Trophoblast cell (in vitro differentiated cells and primary cell): ENCODE measurements around the gene ZNF680.

ENCODE experiments used
- DNase-seq, 2 donors: peaks; one replicate each; pipeline ENCODE4 v3.0.0-alpha.2; 2016
- H2AFZ ChIP-seq: 2 replicates; pipeline ENCODE4 v1.6.1; 2013; ENCODE audit warnings: low read length, moderate library complexity, mild to moderate bottlenecking; ENCODE audit not compliant: insufficient read depth, poor library complexity
- H2AK5ac ChIP-seq: 2 replicates; pipeline ENCODE4 v1.6.1; 2013; ENCODE audit warnings: mild to moderate bottlenecking, low read length
- H2BK120ac ChIP-seq: 2 replicates; pipeline ENCODE4 v1.6.1; 2013; ENCODE audit warnings: low read length, mild to moderate bottlenecking, moderate library complexity; ENCODE audit not compliant: insufficient read depth, poor library complexity
- H2BK12ac ChIP-seq: 2 replicates; pipeline ENCODE4 v1.6.1; 2013; ENCODE audit warnings: mild to moderate bottlenecking, low read length, moderate library complexity
- H2BK5ac ChIP-seq: 2 replicates; pipeline ENCODE4 v1.6.1; 2013; ENCODE audit warnings: low read length, low read depth, moderate library complexity, mild to moderate bottlenecking; ENCODE audit not compliant: poor library complexity
- H3K14ac ChIP-seq: 2 replicates; pipeline ENCODE4 v1.6.1; 2013; ENCODE audit warnings: mild to moderate bottlenecking, low read length
- H3K18ac ChIP-seq: 2 replicates; pipeline ENCODE4 v1.6.1; 2013; ENCODE audit warnings: mild to moderate bottlenecking, low read length
- H3K23ac ChIP-seq: 2 replicates; pipeline ENCODE4 v1.6.1; 2013; ENCODE audit warnings: low read length
- H3K27ac ChIP-seq: 2 replicates; pipeline ENCODE4 v1.5.1; 2013; ENCODE audit warnings: low read depth, mild to moderate bottlenecking, inconsistent platforms, low read length, moderate library complexity
- H3K27me3 ChIP-seq: 2 replicates; pipeline ENCODE4 v1.6.1; 2013; ENCODE audit warnings: inconsistent platforms, mild to moderate bottlenecking, low read length, moderate library complexity; ENCODE audit not compliant: insufficient read depth
- H3K36me3 ChIP-seq, 2 experiments: 1 replicate in 1 of 2; 2 replicates in 1 of 2; pipeline ENCODE4 v1.6.1; 2013; ENCODE audit warnings: low read length in 2 of 2, mild to moderate bottlenecking in 2 of 2, moderate library complexity in 1 of 2; ENCODE audit not compliant: insufficient read depth in 2 of 2, control insufficient read depth in 1 of 2
- H3K4ac ChIP-seq: 2 replicates; pipeline ENCODE4 v1.6.1; 2013; ENCODE audit warnings: low read depth, mild to moderate bottlenecking, low read length, moderate library complexity
- H3K4me1 ChIP-seq, 2 experiments: 1 replicate in 1 of 2; 2 replicates in 1 of 2; pipeline ENCODE4 v1.6.1; 2013; ENCODE audit warnings: low read length in 2 of 2, mild to moderate bottlenecking in 2 of 2, moderate library complexity in 1 of 2; ENCODE audit not compliant: insufficient read depth in 2 of 2, control insufficient read depth in 1 of 2
- H3K4me2 ChIP-seq: 2 replicates; pipeline ENCODE4 v1.6.1; 2013; ENCODE audit warnings: inconsistent platforms, mild to moderate bottlenecking, low read length, moderate library complexity
- H3K4me3 ChIP-seq: 2 replicates; pipeline ENCODE4 v1.5.1; 2013; ENCODE audit warnings: mild to moderate bottlenecking, low read depth, low read length, inconsistent platforms
- H3K79me1 ChIP-seq: one replicate; pipeline ENCODE4 v1.6.1; 2013; ENCODE audit warnings: low read length
- H3K79me2 ChIP-seq: 2 replicates; pipeline ENCODE4 v1.6.1; 2013; ENCODE audit warnings: low read length, mild to moderate bottlenecking; ENCODE audit not compliant: control insufficient read depth, insufficient read depth, poor library complexity
- H3K9ac ChIP-seq: 2 replicates; pipeline ENCODE4 v1.6.1; 2013; ENCODE audit warnings: mild to moderate bottlenecking, low read length
- H3K9me3 ChIP-seq: 2 replicates; pipeline ENCODE4 v1.6.1; 2013; ENCODE audit warnings: low read depth, mild to moderate bottlenecking, control low read depth, inconsistent platforms, low read length; ENCODE audit not compliant: insufficient read depth
- H4K12ac ChIP-seq: 2 replicates; pipeline ENCODE4 v1.6.1; 2013; ENCODE audit warnings: low read depth, mild to moderate bottlenecking, low read length, moderate library complexity
- H4K8ac ChIP-seq: 2 replicates; pipeline ENCODE4 v1.6.1; 2013; ENCODE audit warnings: low read depth, mild to moderate bottlenecking, low read length, moderate library complexity
- H4K91ac ChIP-seq: one replicate; pipeline ENCODE4 v1.6.1; 2013; ENCODE audit warnings: low read depth, mild to moderate bottlenecking, low read length, moderate library complexity
- WGBS: extraction: QIAGEN DNeasy Blood & Tissue Kit; methylation state at CpG from one replicate; pipeline ENCODE4 v1.1.7; 2013; ENCODE audit warnings: missing lambda C conversion rate; ENCODE audit not compliant: insufficient read length, insufficient coverage; ENCODE audit errors: extremely low coverage; 5-methylcytosine and 5-hydroxymethylcytosine counted together

Gene ZNF680

GRCh38 chr7:64521409-64521984 is 41.4 kb downstream of the ZNF680 start:
- Histone ChIP-seq H3K18ac (no peak overlapping the region), H3K4me3 (no peak overlapping the region), H4K12ac (no peak overlapping the region), H3K36me3 (no peaks in the 10 kb centered on the region), H3K79me2 (no peaks in the 10 kb centered on the region), H3K23ac (no peak overlapping the region), H4K91ac (no peak overlapping the region), H2BK12ac (no peak overlapping the region), H2BK5ac (no peak overlapping the region), H3K27ac (no peak overlapping the region), H3K27me3 (no peaks in the 10 kb centered on the region), H2AK5ac (no peak overlapping the region), H2BK120ac (no peak overlapping the region), H3K79me1 (no peaks in the 10 kb centered on the region), H3K9ac (no peak overlapping the region), H3K4me2 (no peak overlapping the region), H3K9me3 (no peaks in the 10 kb centered on the region), H3K4ac (no peak overlapping the region), H3K14ac (no peak overlapping the region), H2AFZ (no peak overlapping the region), H3K4me1 (no peaks in the 10 kb centered on the region), H4K8ac (no peak overlapping the region)
- no peak for DNase-seq
- no CpG with 5 or more reads among the region's 2 CpGs for WGBS

DNA sequence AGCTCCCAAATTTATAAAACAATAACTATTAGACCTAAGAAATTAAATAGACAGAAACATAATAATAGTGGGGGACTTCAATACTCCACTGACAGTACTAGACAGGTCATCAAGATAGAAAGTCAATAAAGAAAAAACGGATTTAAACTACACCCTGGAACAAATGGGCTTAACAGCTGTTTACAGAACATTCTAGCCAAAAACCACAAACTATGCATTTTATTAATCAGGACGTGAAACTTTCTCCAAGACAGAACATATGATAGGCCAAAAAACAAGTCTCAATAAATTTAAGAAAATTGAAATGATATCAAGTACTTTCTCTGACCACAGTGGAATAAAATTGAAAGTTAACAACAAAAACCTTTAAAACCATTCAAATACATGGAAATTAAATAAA is 46.4 kb downstream of the ZNF680 start:
- no CpG with 5 or more reads among the region's 2 CpGs for WGBS
- Histone ChIP-seq H3K4me1 (no peaks in the 10 kb centered on the region), H3K9me3 (no peaks in the 10 kb centered on the region)

GRCh38 chr7:64515781-64516180 is 47.1 kb downstream of the ZNF680 start:
- H4K91ac ChIP-seq: no peak overlapping the region
- no peaks in the 10 kb centered on the region for H3K79me1 ChIP-seq
- no peak overlapping the region for H3K23ac ChIP-seq
- no peaks in the 10 kb centered on the region for H3K36me3 ChIP-seq
- no peak overlapping the region for H3K4ac ChIP-seq
- no peak overlapping the region for H3K9ac ChIP-seq
- H3K4me1 ChIP-seq: no peaks in the 10 kb centered on the region
- WGBS: no CpG with 5 or more reads among the region's 1 CpG
- no peak overlapping the region for H3K27ac ChIP-seq
- H3K18ac ChIP-seq: no peak overlapping the region
- H3K9me3 ChIP-seq: peaks cover 3% of the 10 kb centered on the region
- H3K4me3 ChIP-seq: no peak overlapping the region
- H2BK12ac ChIP-seq: no peak overlapping the region
- H4K8ac ChIP-seq: no peak overlapping the region
- H4K12ac ChIP-seq: no peak overlapping the region
- no peak overlapping the region for H2AK5ac ChIP-seq
- H3K27me3 ChIP-seq: no peaks in the 10 kb centered on the region
- no peak overlapping the region for H3K4me2 ChIP-seq
- H2BK120ac ChIP-seq: no peak overlapping the region
- H2AFZ ChIP-seq: no peak overlapping the region
- no peaks in the 10 kb centered on the region for H3K79me2 ChIP-seq
- no peak overlapping the region for H2BK5ac ChIP-seq
- H3K14ac ChIP-seq: no peak overlapping the region
- no peak for DNase-seq

More for the DNA sequence above, 46.4 kb downstream of the ZNF680 start:
- Histone ChIP-seq H3K14ac (no peak overlapping the region), H2BK12ac (no peak overlapping the region), H3K4me2 (no peak overlapping the region), H4K8ac (no peak overlapping the region), H3K18ac (no peak overlapping the region), H3K79me2 (no peaks in the 10 kb centered on the region), H2BK5ac (no peak overlapping the region), H3K23ac (no peak overlapping the region), H2AK5ac (no peak overlapping the region), H2BK120ac (no peak overlapping the region), H4K12ac (no peak overlapping the region), H3K4ac (no peak overlapping the region), H4K91ac (no peak overlapping the region), H3K36me3 (no peaks in the 10 kb centered on the region), H2AFZ (no peak overlapping the region), H3K27me3 (no peaks in the 10 kb centered on the region), H3K79me1 (no peaks in the 10 kb centered on the region), H3K4me3 (no peak overlapping the region), H3K9ac (no peak overlapping the region), H3K27ac (no peak overlapping the region)
- DNase-seq: no peak

DNA sequence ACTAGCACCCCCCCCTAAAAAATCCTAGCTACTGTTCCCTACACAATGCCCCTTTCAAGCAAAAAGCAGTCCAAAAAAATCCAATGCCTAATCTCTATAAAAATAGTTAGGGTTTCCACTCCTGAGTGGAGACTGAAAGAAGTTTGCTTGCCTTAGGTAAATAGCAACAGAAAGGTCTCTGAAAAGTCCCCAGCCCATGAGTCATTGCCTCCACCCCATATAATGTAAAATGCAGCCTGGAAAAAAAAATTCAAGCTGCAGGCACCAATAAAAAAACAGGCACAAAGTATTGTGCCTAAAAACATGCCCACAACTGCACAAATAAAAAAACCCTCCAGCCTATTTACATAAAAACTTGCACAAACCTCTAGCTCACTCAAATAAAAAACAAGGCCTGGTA is 47.5 kb downstream of the ZNF680 start:
- H3K9ac ChIP-seq: no peak overlapping the region
- H3K4ac ChIP-seq: no peak overlapping the region
- DNase-seq: no peak
- no peaks in the 10 kb centered on the region for H3K27me3 ChIP-seq
- H3K4me2 ChIP-seq: no peak overlapping the region
- H3K18ac ChIP-seq: no peak overlapping the region
- H2BK12ac ChIP-seq: no peak overlapping the region
- H3K79me1 ChIP-seq: no peaks in the 10 kb centered on the region
- no peak overlapping the region for H3K23ac ChIP-seq
- no peak overlapping the region for H2AFZ ChIP-seq
- H4K12ac ChIP-seq: no peak overlapping the region
- H2BK120ac ChIP-seq: no peak overlapping the region
- no peaks in the 10 kb centered on the region for H3K36me3 ChIP-seq
- no peak overlapping the region for H3K4me3 ChIP-seq
- no peak overlapping the region for H3K14ac ChIP-seq
- H4K8ac ChIP-seq: no peak overlapping the region
- no peaks in the 10 kb centered on the region for H3K4me1 ChIP-seq
- peaks cover 3% of the 10 kb centered on the region for H3K9me3 ChIP-seq
- no peak overlapping the region for H2AK5ac ChIP-seq
- no peak overlapping the region for H4K91ac ChIP-seq
- no peaks in the 10 kb centered on the region for H3K79me2 ChIP-seq
- no peak overlapping the region for H2BK5ac ChIP-seq
- no peak overlapping the region for H3K27ac ChIP-seq
